Chondrocyte (in vitro differentiated cells): ENCODE measurements around the gene XPNPEP2. TPM values are rescaled to one million over a fixed set of nuclear protein-coding genes. Genes with fewer than 3 reads are reported as not detected.

Experiments used
- DNase-seq: peaks from one replicate; pipeline ENCODE4 v3.0.0; 2021; ENCODE audit warnings: mixed read lengths, low spot score
- H3K27ac Mint-ChIP-seq: one replicate; pipeline ENCODE4 v1.8.0; 2021; ENCODE audit warnings: mild to moderate bottlenecking, moderate library complexity, mixed read lengths; ENCODE audit not compliant: unreplicated experiment
- H3K27me3 Mint-ChIP-seq: 2 replicates; pipeline ENCODE4 v1.8.0; 2021; ENCODE audit warnings: low read depth, mixed read lengths
- H3K36me3 Mint-ChIP-seq: 2 replicates; pipeline ENCODE4 v1.8.0; 2021; ENCODE audit warnings: low read depth, mixed read lengths
- H3K4me1 Mint-ChIP-seq: 2 replicates; pipeline ENCODE4 v1.8.0; 2021; ENCODE audit warnings: low read depth, mild to moderate bottlenecking, mixed read lengths
- H3K4me3 Mint-ChIP-seq: one replicate; pipeline ENCODE4 v1.8.0; 2021; ENCODE audit warnings: mild to moderate bottlenecking, moderate library complexity, mixed read lengths; ENCODE audit not compliant: unreplicated experiment
- H3K9me3 Mint-ChIP-seq: 2 replicates; pipeline ENCODE4 v1.8.0; 2021; ENCODE audit warnings: low read depth, mixed read lengths
- CTCF ChIP-seq: fragments of 200-600 bp; sonication (generic); IDR thresholded peaks from 2 replicates; pipeline ENCODE4 v1.5.0; 2021; ENCODE audit warnings: antibody characterized with exemption, mild to moderate bottlenecking, moderate library complexity
- long read RNA-seq: library from polyadenylated mRNA; stranded (forward); transcript quantifications from one replicate; pipeline ENCODE4 v2.0.0, GENCODE V29; 2021
- total RNA-seq: library from RNA; stranded (reverse); gene quantifications from 3 replicates; pipeline ENCODE4 v1.2.1, GENCODE V29; 2021

The XPNPEP2 gene
- total RNA-seq, result not detected in 3 replicates
- long read RNA-seq, partial matches to known transcripts, result 1 of 1 reads
- long read RNA-seq, other reads (novel, unspliced or antisense), result 0 of 1 reads

GRCh38 chrX:129738466-129739308 is at the start of gene XPNPEP2:
XPNPEP2 (plus strand) TSS chrX:129738979; CDS start chrX:129739214, 235 bp downstream.
- Mint-ChIP-seq H3K4me3 (no peak within 1 kb of the TSS), H3K36me3 (no peaks in the 10 kb centered on the region), H3K4me1 (peaks cover 18% of the 10 kb centered on the region), H3K27me3 (peaks cover 7% of the 10 kb centered on the region), H3K9me3 (peaks cover 2% of the 10 kb centered on the region), H3K27ac (peak within 1 kb of the TSS; percentile 57)
- no peak for DNase-seq
- TF ChIP-seq CTCF, result no peak

GRCh38 chrX:129689796-129690195 is 49.0 kb upstream of the XPNPEP2 start:
- Mint-ChIP-seq H3K27me3 (no peaks in the 10 kb centered on the region), H3K9me3 (no peaks in the 10 kb centered on the region), H3K27ac (no peak overlapping the region), H3K4me3 (no peak overlapping the region), H3K36me3 (no peaks in the 10 kb centered on the region), H3K4me1 (peaks cover 5% of the 10 kb centered on the region)
- DNase-seq, result no peak
- no peak for TF ChIP-seq CTCF

GRCh38 chrX:129690435-129690834 is 48.3 kb upstream of the XPNPEP2 start:
- TF ChIP-seq CTCF, result no peak

GRCh38 chrX:129693354-129693753 is 45.4 kb upstream of the XPNPEP2 start:
- no peak for TF ChIP-seq CTCF

More at GRCh38 chrX:129690435-129690834, 48.3 kb upstream of the XPNPEP2 start:
- no peak for DNase-seq
- Mint-ChIP-seq H3K27me3 (no peaks in the 10 kb centered on the region), H3K4me3 (no peak overlapping the region), H3K4me1 (peaks cover 5% of the 10 kb centered on the region), H3K36me3 (no peaks in the 10 kb centered on the region), H3K27ac (no peak overlapping the region), H3K9me3 (no peaks in the 10 kb centered on the region)

GRCh38 chrX:129694805-129695204 is 44.0 kb upstream of the XPNPEP2 start:
- no peak for DNase-seq
- Mint-ChIP-seq H3K4me3 (no peak overlapping the region), H3K9me3 (no peaks in the 10 kb centered on the region), H3K36me3 (no peaks in the 10 kb centered on the region), H3K27ac (no peak overlapping the region), H3K4me1 (no peaks in the 10 kb centered on the region), H3K27me3 (peaks cover 3% of the 10 kb centered on the region)
- TF ChIP-seq CTCF, result no peak

More at GRCh38 chrX:129693354-129693753, 45.4 kb upstream of the XPNPEP2 start:
- H3K36me3 Mint-ChIP-seq, result no peaks in the 10 kb centered on the region
- no peak overlapping the region for H3K4me3 Mint-ChIP-seq
- no peaks in the 10 kb centered on the region for H3K4me1 Mint-ChIP-seq
- no peak for DNase-seq
- H3K9me3 Mint-ChIP-seq, result no peaks in the 10 kb centered on the region
- H3K27ac Mint-ChIP-seq, result no peak overlapping the region
- H3K27me3 Mint-ChIP-seq, result peaks cover 3% of the 10 kb centered on the region
